C4-2B (cell line): ENCODE data around the gene RBM22.

Experiments used
- ZFX ChIP-seq: fragments of 450-650 bp; IDR thresholded peaks from 2 replicates; pipeline ENCODE4 v1.6.1; 2017
- TF ChIP-seq, protein P1 (sequence below): fragments of 450-650 bp; conservative IDR thresholded peaks from 2 replicates; pipeline ENCODE4 v1.5.1; 2017; ENCODE audit warnings: mild to moderate bottlenecking

DNA sequence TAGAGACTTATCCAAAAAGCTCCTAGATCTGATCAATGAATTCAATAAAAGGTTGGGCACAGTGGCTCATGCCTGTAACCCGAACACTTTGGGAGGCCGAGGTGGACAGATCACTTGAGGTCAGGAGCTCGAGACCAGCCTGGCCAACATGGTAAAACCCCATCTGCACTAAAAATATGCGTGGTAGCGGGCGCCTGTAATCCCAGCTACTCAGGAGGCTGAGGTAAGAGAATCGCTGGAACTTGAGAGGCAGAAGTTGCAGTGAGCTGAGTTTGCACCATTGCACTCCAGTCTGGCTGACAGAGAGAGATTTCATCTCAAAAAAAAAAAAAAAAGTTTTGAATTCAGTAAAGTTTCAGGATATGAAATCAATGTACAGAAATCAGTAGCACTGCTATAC, 38.0 kb upstream of the RBM22 start:
- TF ChIP-seq, protein P1, sequence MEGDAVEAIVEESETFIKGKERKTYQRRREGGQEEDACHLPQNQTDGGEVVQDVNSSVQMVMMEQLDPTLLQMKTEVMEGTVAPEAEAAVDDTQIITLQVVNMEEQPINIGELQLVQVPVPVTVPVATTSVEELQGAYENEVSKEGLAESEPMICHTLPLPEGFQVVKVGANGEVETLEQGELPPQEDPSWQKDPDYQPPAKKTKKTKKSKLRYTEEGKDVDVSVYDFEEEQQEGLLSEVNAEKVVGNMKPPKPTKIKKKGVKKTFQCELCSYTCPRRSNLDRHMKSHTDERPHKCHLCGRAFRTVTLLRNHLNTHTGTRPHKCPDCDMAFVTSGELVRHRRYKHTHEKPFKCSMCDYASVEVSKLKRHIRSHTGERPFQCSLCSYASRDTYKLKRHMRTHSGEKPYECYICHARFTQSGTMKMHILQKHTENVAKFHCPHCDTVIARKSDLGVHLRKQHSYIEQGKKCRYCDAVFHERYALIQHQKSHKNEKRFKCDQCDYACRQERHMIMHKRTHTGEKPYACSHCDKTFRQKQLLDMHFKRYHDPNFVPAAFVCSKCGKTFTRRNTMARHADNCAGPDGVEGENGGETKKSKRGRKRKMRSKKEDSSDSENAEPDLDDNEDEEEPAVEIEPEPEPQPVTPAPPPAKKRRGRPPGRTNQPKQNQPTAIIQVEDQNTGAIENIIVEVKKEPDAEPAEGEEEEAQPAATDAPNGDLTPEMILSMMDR, result no peak
- TF ChIP-seq ZFX, result no peak
